Naive B cell (primary cell): Measurements from ENCODE around the gene BARHL1. TPM values are rescaled to one million over a fixed set of nuclear protein-coding genes. Genes with fewer than 3 reads are reported as not detected.
A peak's percentile ranks its signal among the peaks of the same experiment; 100 is the strongest.

Source experiments
- ATAC-seq, 2 donors: fragments of 150-1000 bp; cut with Tn5 transposase; 2 replicates each; pipeline ENCODE4 v1.10.0; 2021; ENCODE audit warnings: low read depth in 2 of 2, mild to moderate bottlenecking in 2 of 2, moderate library complexity in 2 of 2
- DNase-seq: peaks from one replicate; pipeline ENCODE4 v3.0.0; 2022
- H3K27ac Mint-ChIP-seq, 6 donors: one replicate each; pipeline ENCODE4 v1.8.0; 2020 to 2022; ENCODE audit warnings: mild to moderate bottlenecking in 6 of 6, mixed read lengths in 6 of 6, moderate library complexity in 5 of 6, inconsistent platforms in 2 of 6
- H3K27me3 Mint-ChIP-seq, 3 donors: one replicate each; pipeline ENCODE4 v1.8.0; 2021 to 2022; ENCODE audit warnings: mixed read lengths in 3 of 3, mild to moderate bottlenecking in 1 of 3
- H3K36me3 Mint-ChIP-seq, 2 donors: one replicate each; pipeline ENCODE4 v1.8.0; 2020 to 2022; ENCODE audit warnings: mixed read lengths in 2 of 2, inconsistent platforms in 1 of 2, mild to moderate bottlenecking in 1 of 2
- H3K4me1 Mint-ChIP-seq, 3 donors: one replicate each; pipeline ENCODE4 v1.8.0; 2020 to 2022; ENCODE audit warnings: mixed read lengths in 3 of 3, inconsistent platforms in 1 of 3, mild to moderate bottlenecking in 1 of 3, moderate library complexity in 1 of 3
- H3K4me3 Mint-ChIP-seq, 8 donors: one replicate each; pipeline ENCODE4 v1.8.0; 2020 to 2022; ENCODE audit warnings: mild to moderate bottlenecking in 8 of 8, mixed read lengths in 8 of 8, moderate library complexity in 8 of 8, inconsistent platforms in 2 of 8
- H3K9me3 Mint-ChIP-seq, 7 donors: one replicate each; pipeline ENCODE4 v1.8.0; 2020 to 2022; ENCODE audit warnings: mixed read lengths in 7 of 7, mild to moderate bottlenecking in 5 of 7, inconsistent platforms in 2 of 7, moderate library complexity in 1 of 7
- polyA plus RNA-seq, 6 donors: library from polyadenylated mRNA; unstranded; fragments of 300-500 nt; fragmentation: Illumina TruSeq; gene quantifications; one replicate each; pipeline ENCODE4 v1.2.3, GENCODE V29; 2021; ENCODE audit warnings: low read depth in 6 of 6

Gene BARHL1
- polyA plus RNA-seq, 6 donors from 2014 or later = not detected

GRCh38 chr9:132614324-132614723 lies 31.9 kb downstream of the BARHL1 start:
- H3K36me3 Mint-ChIP-seq = peaks cover 57 to 72% of the 10 kb centered on the region in 2 donors
- no peak overlapping the region for H3K4me3 Mint-ChIP-seq
- peak overlapping the region in 2 of 6 donors; percentile 8 to 17 for H3K27ac Mint-ChIP-seq
- no peaks in the 10 kb centered on the region for H3K4me1 Mint-ChIP-seq
- DNase-seq = no peak
- no peak for ATAC-seq
- no peaks in the 10 kb centered on the region for H3K27me3 Mint-ChIP-seq
- no peaks in the 10 kb centered on the region for H3K9me3 Mint-ChIP-seq

DNA sequence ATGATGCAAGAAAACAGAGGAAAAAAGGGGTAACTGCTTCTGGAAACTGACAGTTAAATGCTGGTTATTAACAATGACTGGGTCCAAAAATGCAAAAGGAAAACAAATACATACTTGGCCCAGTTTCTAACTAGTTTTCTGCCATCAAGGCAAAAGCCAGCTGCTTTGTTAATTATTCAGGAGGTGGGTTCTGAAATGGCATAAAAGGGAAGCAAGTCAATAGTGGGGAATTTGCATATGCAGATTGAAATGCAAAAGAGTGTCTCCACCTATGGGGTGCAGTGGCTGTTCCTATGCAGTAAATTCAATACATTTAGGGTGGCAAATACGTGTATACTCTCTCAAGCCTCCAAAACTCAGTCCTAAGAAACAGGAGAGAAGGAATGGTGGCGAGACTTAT lies 33.4 kb downstream of the BARHL1 start:
- ATAC-seq (no peak), DNase-seq (no peak)
- no peak overlapping the region for H3K27ac Mint-ChIP-seq
- H3K36me3 Mint-ChIP-seq = peaks cover 53 to 63% of the 10 kb centered on the region in 2 donors
- no peaks in the 10 kb centered on the region for H3K27me3 Mint-ChIP-seq
- no peaks in the 10 kb centered on the region for H3K4me1 Mint-ChIP-seq
- H3K4me3 Mint-ChIP-seq = no peak overlapping the region
- no peaks in the 10 kb centered on the region for H3K9me3 Mint-ChIP-seq

- Mint-ChIP-seq H3K4me3 (no peak overlapping the region), H3K27me3 (no peaks in the 10 kb centered on the region), H3K36me3 (peaks cover 50 to 53% of the 10 kb centered on the region in 2 donors), H3K27ac (no peak overlapping the region), H3K9me3 (no peaks in the 10 kb centered on the region), H3K4me1 (no peaks in the 10 kb centered on the region)
- ATAC-seq = no peak
- DNase-seq = no peak
These were observed 34.3 kb downstream of the BARHL1 start for GRCh38 chr9:132616725-132617124.

- H3K36me3 Mint-ChIP-seq = peaks cover 37 to 39% of the 10 kb centered on the region in 2 donors
- peaks cover 0 to 5% (median 0%) of the 10 kb centered on the region in 3 donors for H3K4me1 Mint-ChIP-seq
- no peak overlapping the region for H3K27ac Mint-ChIP-seq
- DNase-seq (no peak), ATAC-seq (no peak)
- no peaks in the 10 kb centered on the region for H3K27me3 Mint-ChIP-seq
- no peaks in the 10 kb centered on the region for H3K9me3 Mint-ChIP-seq
- no peak overlapping the region for H3K4me3 Mint-ChIP-seq
These were observed 39.8 kb downstream of the BARHL1 start for GRCh38 chr9:132622159-132622558.

GRCh38 chr9:132626285-132626684 lies 43.9 kb downstream of the BARHL1 start:
- H3K4me1 Mint-ChIP-seq = peaks cover 0 to 5% (median 0%) of the 10 kb centered on the region in 3 donors

GRCh38 chr9:132627106-132627505 lies 44.7 kb downstream of the BARHL1 start:
- Mint-ChIP-seq H3K36me3 (peaks cover 42 to 45% of the 10 kb centered on the region in 2 donors), H3K27ac (no peak overlapping the region), H3K4me1 (peaks cover 0 to 5% (median 0%) of the 10 kb centered on the region in 3 donors), H3K9me3 (no peaks in the 10 kb centered on the region), H3K27me3 (no peaks in the 10 kb centered on the region), H3K4me3 (no peak overlapping the region)
- ATAC-seq = no peak
- no peak for DNase-seq

More at GRCh38 chr9:132626285-132626684, 43.9 kb downstream of the BARHL1 start:
- Mint-ChIP-seq H3K4me3 (no peak overlapping the region), H3K27me3 (no peaks in the 10 kb centered on the region), H3K9me3 (no peaks in the 10 kb centered on the region), H3K27ac (peak overlapping the region in 2 of 6 donors; percentile 27 to 81), H3K36me3 (peaks cover 42 to 45% of the 10 kb centered on the region in 2 donors)
- no peak for DNase-seq
- no peak for ATAC-seq

- DNase-seq (no peak), ATAC-seq (no peak)
- Mint-ChIP-seq H3K4me1 (peaks cover 0 to 5% (median 0%) of the 10 kb centered on the region in 3 donors), H3K27me3 (no peaks in the 10 kb centered on the region), H3K4me3 (no peak overlapping the region), H3K27ac (no peak overlapping the region), H3K36me3 (peaks cover 42 to 45% of the 10 kb centered on the region in 2 donors), H3K9me3 (no peaks in the 10 kb centered on the region)
These were observed 45.2 kb downstream of the BARHL1 start for GRCh38 chr9:132627594-132627993.

GRCh38 chr9:132628746-132629145 lies 46.3 kb downstream of the BARHL1 start:
- DNase-seq = no peak
- peak overlapping the region in 2 of 6 donors; percentile 38 to 76 for H3K27ac Mint-ChIP-seq
- H3K36me3 Mint-ChIP-seq = peaks cover 42 to 45% of the 10 kb centered on the region in 2 donors

GRCh38 chr9:132630116-132630515 lies 47.7 kb downstream of the BARHL1 start:
- no peaks in the 10 kb centered on the region for H3K27me3 Mint-ChIP-seq
- H3K36me3 Mint-ChIP-seq = peaks cover 40 to 42% of the 10 kb centered on the region in 2 donors
- H3K4me1 Mint-ChIP-seq = peaks cover 0 to 5% (median 0%) of the 10 kb centered on the region in 3 donors
- H3K9me3 Mint-ChIP-seq = no peaks in the 10 kb centered on the region
- ATAC-seq = no peak
- H3K27ac Mint-ChIP-seq = no peak overlapping the region
- DNase-seq = no peak
- no peak overlapping the region for H3K4me3 Mint-ChIP-seq

More at GRCh38 chr9:132628746-132629145, 46.3 kb downstream of the BARHL1 start:
- no peak overlapping the region for H3K4me3 Mint-ChIP-seq
- H3K4me1 Mint-ChIP-seq = peaks cover 0 to 5% (median 0%) of the 10 kb centered on the region in 3 donors
- H3K27me3 Mint-ChIP-seq = no peaks in the 10 kb centered on the region
- H3K9me3 Mint-ChIP-seq = no peaks in the 10 kb centered on the region
- no peak for ATAC-seq

- peaks cover 0 to 5% (median 0%) of the 10 kb centered on the region in 3 donors for H3K4me1 Mint-ChIP-seq
- H3K36me3 Mint-ChIP-seq = peaks cover 33 to 36% of the 10 kb centered on the region in 2 donors
- no peaks in the 10 kb centered on the region for H3K27me3 Mint-ChIP-seq
- H3K27ac Mint-ChIP-seq = peak overlapping the region in 1 of 6 donors; percentile 28
- no peak overlapping the region for H3K4me3 Mint-ChIP-seq
- H3K9me3 Mint-ChIP-seq = no peaks in the 10 kb centered on the region
- DNase-seq (no peak), ATAC-seq (no peak)
These were observed 48.4 kb downstream of the BARHL1 start for GRCh38 chr9:132630811-132631210.

GRCh38 chr9:132631280-132631679 lies 48.9 kb downstream of the BARHL1 start:
- Mint-ChIP-seq H3K9me3 (no peaks in the 10 kb centered on the region), H3K4me3 (no peak overlapping the region), H3K4me1 (peaks cover 0 to 2% (median 0%) of the 10 kb centered on the region in 3 donors), H3K36me3 (peaks cover 30 to 31% of the 10 kb centered on the region in 2 donors), H3K27me3 (no peaks in the 10 kb centered on the region), H3K27ac (no peak overlapping the region)
- no peak for ATAC-seq
- DNase-seq = no peak

GRCh38 chr9:132631685-132632084 lies 49.3 kb downstream of the BARHL1 start:
- Mint-ChIP-seq H3K4me3 (no peak overlapping the region), H3K36me3 (peaks cover 27 to 29% of the 10 kb centered on the region in 2 donors), H3K27me3 (no peaks in the 10 kb centered on the region), H3K4me1 (no peaks in the 10 kb centered on the region), H3K9me3 (no peaks in the 10 kb centered on the region), H3K27ac (peak overlapping the region in 2 of 6 donors; percentile 34 to 36)
- ATAC-seq (no peak), DNase-seq (no peak)

DNA sequence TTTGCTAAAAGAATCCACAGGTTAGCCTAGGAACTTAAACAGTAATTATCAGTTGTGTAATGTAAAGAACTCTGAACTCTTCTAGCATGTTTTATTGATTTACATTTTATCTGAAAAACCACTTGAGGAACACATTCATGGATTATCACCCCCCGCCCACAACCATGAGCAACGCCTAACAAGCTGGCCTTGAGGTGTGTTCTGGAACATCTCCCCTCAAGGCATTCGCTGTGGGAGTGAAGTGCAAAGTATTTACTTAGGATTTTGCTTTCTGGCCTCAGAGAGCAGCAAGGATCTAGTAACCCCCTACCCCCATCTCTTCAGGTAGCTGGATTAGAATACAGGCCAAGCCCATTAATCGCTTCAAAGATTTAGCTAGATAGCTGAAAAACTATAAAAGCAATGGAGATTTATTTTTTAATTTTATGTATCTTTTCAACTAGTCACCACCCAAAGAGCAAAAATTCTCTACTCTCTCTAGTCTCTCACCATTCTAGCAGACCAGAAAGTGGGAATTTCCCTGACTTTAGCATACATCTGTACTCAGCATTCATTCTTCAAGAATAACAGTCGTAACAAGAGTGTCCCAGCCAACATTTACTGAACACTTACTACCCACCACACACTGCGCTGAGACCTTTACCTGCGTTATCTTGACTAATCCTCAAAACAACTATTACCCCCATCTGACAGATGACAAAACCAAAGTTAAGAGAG lies 50.2 kb downstream of the BARHL1 start:
- no peak for DNase-seq
- no peak overlapping the region for H3K27ac Mint-ChIP-seq
- no peaks in the 10 kb centered on the region for H3K9me3 Mint-ChIP-seq
- no peaks in the 10 kb centered on the region for H3K4me1 Mint-ChIP-seq
- no peak overlapping the region for H3K4me3 Mint-ChIP-seq
- ATAC-seq = no peak
- H3K36me3 Mint-ChIP-seq = peaks cover 30 to 34% of the 10 kb centered on the region in 2 donors
- H3K27me3 Mint-ChIP-seq = no peaks in the 10 kb centered on the region

- Mint-ChIP-seq H3K4me3 (no peak overlapping the region), H3K27ac (no peak overlapping the region), H3K9me3 (no peaks in the 10 kb centered on the region), H3K4me1 (no peaks in the 10 kb centered on the region), H3K36me3 (peaks cover 26 to 29% of the 10 kb centered on the region in 2 donors), H3K27me3 (no peaks in the 10 kb centered on the region)
- DNase-seq (no peak), ATAC-seq (no peak)
These were observed 51.9 kb downstream of the BARHL1 start for GRCh38 chr9:132634327-132634726.
